GM20000 (cell line): ENCODE measurements around the gene FGFBP1.

Source experiments
- DNase-seq: peaks from one replicate; pipeline ENCODE4 v3.0.0; 2012; ENCODE audit warnings: low spot score
- CTCF ChIP-seq: IDR thresholded peaks from 2 replicates; pipeline ENCODE4 v1.5.1; 2012; ENCODE audit warnings: mild to moderate bottlenecking, control low read depth; ENCODE audit errors: extremely low read depth, missing control alignments

Gene FGFBP1

GRCh38 chr4:15968551-15969300 is 30.2 kb upstream of the FGFBP1 start:
- TF ChIP-seq CTCF: no peak
- no peak for DNase-seq

- no peak for DNase-seq
- TF ChIP-seq CTCF: no peak
These were observed 26.8 kb upstream of the FGFBP1 start for GRCh38 chr4:15965325-15965724.

- TF ChIP-seq CTCF: no peak
These were observed 25.6 kb upstream of the FGFBP1 start for GRCh38 chr4:15964159-15964558.

GRCh38 chr4:15963576-15963975 is 25.0 kb upstream of the FGFBP1 start:
- peak; percentile 41 for DNase-seq
- no peak for TF ChIP-seq CTCF

More at GRCh38 chr4:15964159-15964558, 25.6 kb upstream of the FGFBP1 start:
- no peak for DNase-seq

GRCh38 chr4:15963001-15963451 is 24.5 kb upstream of the FGFBP1 start, which contains the start of gene FGFBP2:
FGFBP2 (minus strand) TSS chr4:15963175; CDS start chr4:15963129, 46 bp downstream.
- TF ChIP-seq CTCF: peak; percentile 40
- peak; percentile 20 for DNase-seq

GRCh38 chr4:15961781-15962510 is 23.4 kb upstream of the FGFBP1 start:
- TF ChIP-seq CTCF: no peak
- no peak for DNase-seq

GRCh38 chr4:15958562-15958961 is 20.0 kb upstream of the FGFBP1 start:
- DNase-seq: no peak
- TF ChIP-seq CTCF: no peak
